HCT116 (cell line): ENCODE data around the gene CAMSAP1. TPM values are rescaled to one million over a fixed set of nuclear protein-coding genes. Genes with fewer than 3 reads are reported as not detected.
A peak's percentile ranks its signal among the peaks of the same experiment; 100 is the strongest.

ENCODE experiments used
- ATAC-seq: fragments of 200-7000 bp; cut with Tn5 transposase; 2 replicates; pipeline ENCODE4 v1.9.1; 2020; ENCODE audit warnings: mild to moderate bottlenecking, moderate library complexity
- BruUV-seq: library from RNA; stranded (reverse); fragments of 400-500 nt; replicated peaks from 2 replicates; lab custom pipeline; 2021; lab: Mats Ljungman, UMichigan
- CTCF ChIA-PET: fragments of 300-600 bp; sonication (Branson Sonifier 250); formaldehyde crosslinking; loops from one replicate; lab custom pipeline; 2021; ENCODE audit warnings: antibody characterized with exemption; lab: Charles Lee
- POLR2A ChIA-PET: fragments of 300-600, 350-600 bp; sonication (Branson Sonifier 250); formaldehyde crosslinking; loops from one replicate; lab custom pipeline; 2021; ENCODE audit warnings: antibody characterized with exemption; lab: Charles Lee
- RAD21 ChIA-PET, 2 experiments: fragments of 300-600 bp; sonication (Branson Sonifier 250); formaldehyde crosslinking; loops; one replicate each; lab custom pipeline; 2023; ENCODE audit warnings: low total read pairs in 2 of 2; ENCODE audit not compliant: uncharacterized antibody in 2 of 2, unreplicated experiment in 2 of 2, low non-redundant PET in 1 of 2; lab: Charles Lee
- DNase-seq: peaks from one replicate; pipeline ENCODE4 v3.0.0-alpha.2; 2010; ENCODE audit warnings: low read depth, low spot score
- H2AFZ ChIP-seq: fragments of 200-600 bp; shearing (Covaris generic), sonication (generic); 2 replicates; pipeline ENCODE4 v1.6.1; 2017; ENCODE audit warnings: low read depth, mixed run types, mixed read lengths, antibody characterized with exemption, low read length; ENCODE audit not compliant: poor library complexity, severe bottlenecking
- H3K27ac ChIP-seq: 2 replicates; pipeline ENCODE4 v1.5.1; 2012; ENCODE audit warnings: low read depth, low read length
- H3K27me3 ChIP-seq: fragments of 200-600 bp; sonication (generic); 2 replicates; pipeline ENCODE4 v1.6.1; 2016; ENCODE audit warnings: mixed run types, low read length, mixed read lengths; ENCODE audit not compliant: insufficient read depth
- H3K36me3 ChIP-seq, 2 experiments: fragments of 200-500 bp in 1 of 2; fragments of 200-600 bp in 1 of 2; sonication (Bioruptor generic) in 1 of 2; sonication (generic) in 1 of 2; 2 replicates each; pipeline versions ENCODE4 v1.5.1 to v1.6.1; 2014 to 2016; ENCODE audit warnings: low read length in 2 of 2, inconsistent platforms in 1 of 2, mixed read lengths in 1 of 2, mixed run types in 1 of 2; ENCODE audit not compliant: insufficient read depth in 2 of 2, control insufficient read depth in 1 of 2
- H3K4me1 ChIP-seq, 2 experiments: fragments of 200-600 bp in 1 of 2; sonication (generic) in 1 of 2; 2 replicates each; pipeline versions ENCODE4 v1.5.1 to v1.6.1; 2012 to 2017; ENCODE audit warnings: low read length in 2 of 2, inconsistent platforms in 1 of 2, mild to moderate bottlenecking in 1 of 2, mixed read lengths in 1 of 2, mixed run types in 1 of 2, moderate library complexity in 1 of 2; ENCODE audit not compliant: insufficient read depth in 2 of 2, control insufficient read depth in 1 of 2
- H3K4me2 ChIP-seq: fragments of 200-600 bp; sonication (generic); 2 replicates; pipeline ENCODE4 v1.6.1; 2017; ENCODE audit warnings: mixed run types, low read length, mixed read lengths
- H3K4me3 ChIP-seq, 2 experiments: fragments of 200-600 bp in 1 of 2; sonication (generic) in 1 of 2; replicated peaks in 1 of 2; 2 replicates each; pipeline ENCODE4 v1.5.1; 2011 to 2016; ENCODE audit warnings: low read length in 2 of 2, control low read depth in 1 of 2, low read depth in 1 of 2, mild to moderate bottlenecking in 1 of 2, mixed read lengths in 1 of 2, mixed run types in 1 of 2
- H3K79me2 ChIP-seq: fragments of 200-600 bp; sonication (generic); 2 replicates; pipeline ENCODE4 v1.6.1; 2017; ENCODE audit warnings: mild to moderate bottlenecking, mixed run types, low read length, moderate library complexity, mixed read lengths; ENCODE audit not compliant: insufficient read depth
- H3K9ac ChIP-seq: fragments of 200-600 bp; sonication (generic); 2 replicates; pipeline ENCODE4 v1.6.1; 2016; ENCODE audit warnings: low read length, mixed read lengths
- H3K9me2 ChIP-seq: fragments of 200-600 bp; sonication (generic), shearing (Covaris generic); 2 replicates; pipeline ENCODE4 v1.6.1; 2017; ENCODE audit warnings: mixed run types, mild to moderate bottlenecking, moderate library complexity; ENCODE audit not compliant: insufficient read depth
- H3K9me3 ChIP-seq, 2 experiments: fragments of 200-500 bp in 1 of 2; fragments of 200-600 bp in 1 of 2; sonication (Bioruptor generic) in 1 of 2; sonication (generic) in 1 of 2; 2 replicates each; pipeline ENCODE4 v1.6.1; 2014 to 2017; ENCODE audit warnings: low read length in 2 of 2, mixed read lengths in 2 of 2, inconsistent platforms in 1 of 2, low read depth in 1 of 2, mild to moderate bottlenecking in 1 of 2, mixed run types in 1 of 2, moderate library complexity in 1 of 2; ENCODE audit not compliant: control insufficient read depth in 1 of 2, insufficient read depth in 1 of 2
- H4K20me1 ChIP-seq: fragments of 200-600 bp; sonication (generic), shearing (Covaris generic); 2 replicates; pipeline ENCODE4 v1.6.1; 2017; ENCODE audit warnings: mixed run types, mild to moderate bottlenecking, moderate library complexity; ENCODE audit not compliant: insufficient read depth
- CBX3 ChIP-seq: IDR thresholded peaks from 2 replicates; pipeline ENCODE4 v1.6.1; 2012; ENCODE audit warnings: low read depth
- EGR1 ChIP-seq: IDR thresholded peaks from 2 replicates; pipeline ENCODE4 v1.6.1; 2012; ENCODE audit warnings: low read depth
- EZH2phosphoT487 ChIP-seq: fragments of 200-600 bp; IDR thresholded peaks from 2 replicates; pipeline ENCODE4 v1.6.1; 2018; ENCODE audit warnings: antibody characterized with exemption, borderline replicate concordance
- POLR2AphosphoS5 ChIP-seq: IDR thresholded peaks from 2 replicates; pipeline ENCODE4 v1.6.1; 2011; ENCODE audit warnings: mild to moderate bottlenecking, low read depth, low read length, moderate library complexity
- SIN3A ChIP-seq: IDR thresholded peaks from 2 replicates; pipeline ENCODE4 v1.6.1; 2012; ENCODE audit warnings: low read depth
- SP1 ChIP-seq: IDR thresholded peaks from 2 replicates; pipeline ENCODE4 v1.6.1; 2012; ENCODE audit warnings: low read depth
- SRF ChIP-seq: IDR thresholded peaks from 2 replicates; pipeline ENCODE4 v1.6.1; 2012; ENCODE audit warnings: low read depth
- TCF7L2 ChIP-seq: IDR thresholded peaks from 2 replicates; pipeline ENCODE4 v1.7.0; 2011; ENCODE audit warnings: borderline replicate concordance, inconsistent platforms; ENCODE audit not compliant: insufficient read depth, insufficient read length; ENCODE audit errors: extremely low read depth
- intact Hi-C: fragments of 100-400 bp; cut with micrococcal nuclease; formaldehyde crosslinking; loops from 2 replicates; pipeline ENCODE4 v1.10.0; 2022
- total RNA-seq: library from RNA; stranded (reverse); gene quantifications from one replicate; pipeline ENCODE4 v1.2.1, GENCODE V29; 2021; ENCODE audit not compliant: unreplicated experiment
- TF ChIP-seq, protein P1 (sequence below): IDR thresholded peaks from 2 replicates; pipeline ENCODE4 v1.6.1; 2012

The CAMSAP1 gene
- total RNA-seq, 1 experiment from 2014 or later = 33.1 TPM

DNA sequence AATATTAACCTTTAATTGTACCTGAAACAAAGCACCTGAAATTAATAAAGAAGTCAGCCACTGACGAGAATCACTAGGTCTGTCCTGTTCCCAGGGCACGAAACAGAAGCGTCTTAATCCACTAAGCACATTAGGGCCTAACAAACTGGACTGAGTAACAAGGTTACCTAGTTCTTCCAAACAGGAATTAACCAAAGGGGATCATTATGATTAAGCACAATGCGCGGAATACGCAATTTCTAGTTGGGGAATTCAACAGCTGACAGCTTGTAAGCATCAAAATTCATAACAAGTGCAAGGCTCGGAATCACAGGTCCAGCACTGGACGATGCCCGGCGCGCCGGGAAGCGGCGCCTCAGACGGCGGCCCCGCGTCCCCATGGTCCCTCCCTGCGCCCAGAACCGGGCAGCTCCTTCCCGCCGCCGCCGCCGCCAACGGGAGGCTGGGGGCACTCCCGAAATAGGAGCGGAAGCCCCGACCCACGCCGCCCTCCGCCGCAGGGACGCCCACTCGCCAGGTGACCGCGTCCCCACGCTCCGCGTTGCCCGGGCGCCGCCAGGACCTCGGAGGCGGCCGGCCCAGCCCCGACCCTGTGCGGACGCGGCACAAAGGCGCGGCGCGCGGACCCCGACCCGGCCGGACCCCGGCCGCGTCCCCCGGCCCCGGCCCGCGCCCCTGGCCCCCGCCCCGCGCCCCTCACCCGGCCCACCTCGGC lies 898 bp downstream of the CAMSAP1 start (continued):
- TF ChIP-seq TCF7L2 = no peak

DNA sequence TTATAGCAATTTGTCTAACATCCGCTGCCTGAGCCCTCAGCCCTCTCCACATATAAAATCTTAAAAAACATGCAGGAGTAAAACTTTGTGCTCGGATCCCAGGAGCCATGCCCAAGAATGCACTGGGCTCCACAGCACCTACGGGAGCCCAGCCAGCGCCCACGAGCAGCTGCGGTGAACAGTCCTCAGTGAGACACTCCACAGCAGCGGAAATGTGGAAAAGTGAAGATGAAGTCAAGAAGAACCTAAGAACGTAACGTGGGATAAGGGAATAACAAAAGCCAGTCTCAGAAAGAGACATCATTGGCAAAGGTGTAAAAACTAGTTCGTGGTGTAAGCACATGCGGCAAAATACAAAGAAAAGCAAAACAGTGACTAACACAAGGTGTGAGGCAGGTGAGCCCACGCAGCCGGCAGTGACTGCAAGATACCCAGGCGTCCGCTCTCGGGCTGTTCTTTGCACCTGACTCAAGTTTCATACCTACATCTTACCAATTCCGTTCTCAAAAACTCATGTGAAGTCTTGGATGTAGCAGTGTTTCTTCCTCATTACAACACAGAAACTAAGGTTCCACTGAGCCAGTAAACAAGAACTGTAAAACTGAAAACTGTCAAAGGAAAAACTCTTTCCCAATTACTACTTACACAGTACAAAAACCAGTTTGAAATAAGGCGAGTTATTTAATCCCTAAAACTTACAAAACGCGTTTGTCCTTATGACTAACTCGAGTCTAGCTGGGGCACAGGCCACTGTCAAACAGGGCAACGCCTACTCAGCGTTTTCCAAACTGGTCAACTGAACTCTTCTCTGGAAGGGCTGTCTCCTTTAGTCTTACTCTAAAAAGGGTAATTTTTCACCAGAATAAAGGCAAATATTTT lies 1.7 kb downstream of the CAMSAP1 start:
- intact Hi-C loops = no loop called here
- BruUV-seq = TSS peak; percentile 38
- Histone ChIP-seq H3K27me3 (no peaks in the 10 kb centered on the region), H3K27ac (peak overlapping the region; percentile 78), H3K36me3 (peaks cover 0 to 15% of the 10 kb centered on the region in 2 experiments; a peak in 1 of 4 replicates), H3K9me2 (no peaks in the 10 kb centered on the region), H4K20me1 (peaks cover 9% of the 10 kb centered on the region; the same call in 1 of the 2 replicates), H3K9ac (peak overlapping the region; percentile 75), H2AFZ (no peak overlapping the region), H3K4me3 (peak overlapping the region; percentile 63 to 79), H3K4me2 (peak overlapping the region; percentile 94), H3K79me2 (peaks cover 88% of the 10 kb centered on the region), H3K4me1 (peaks cover 31 to 49% of the 10 kb centered on the region in 2 experiments), H3K9me3 (no peaks in the 10 kb centered on the region)
- ChIA-PET CTCF (interaction anchor here (1.1 kb wide), 1 partner anchor 15 kb away, joined by 5 read pairs; no protein-coding TSS in a partner anchor), RAD21 (interaction anchor here (0.6 to 0.7 kb wide), 2 partner anchors 86 to 163 kb away, joined by 3 to 4 read pairs; no protein-coding TSS in a partner anchor), POLR2A (no interaction called here)
- DNase-seq (peak; percentile 53), ATAC-seq (peak; percentile 16; the same call in 1 of the 2 replicates)
- TF ChIP-seq SIN3A (peak; percentile 38), SRF (no peak), EGR1 (peak; percentile 73), EZH2phosphoT487 (no peak), POLR2AphosphoS5 (no peak), CBX3 (no peak; the same call in 1 of the 2 replicates), SP1 (0 out of 2 replicates have a peak, but pooled peaks have one; percentile 27)
- TF ChIP-seq, protein P1, sequence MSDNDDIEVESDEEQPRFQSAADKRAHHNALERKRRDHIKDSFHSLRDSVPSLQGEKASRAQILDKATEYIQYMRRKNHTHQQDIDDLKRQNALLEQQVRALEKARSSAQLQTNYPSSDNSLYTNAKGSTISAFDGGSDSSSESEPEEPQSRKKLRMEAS = peak; percentile 70
